SJCRH30 (cell line): ENCODE data around the gene PODXL. TPM values are rescaled to one million over a fixed set of nuclear protein-coding genes. Genes with fewer than 3 reads are reported as not detected.

Experiments used
- DNase-seq, 2 experiments: peaks; one replicate each; pipeline ENCODE4 v3.0.0-alpha.2; 2015 to 2020
- H3K27ac ChIP-seq: fragments of 250-450 bp; sonication (Bioruptor Pico); 2 replicates; pipeline ENCODE4 v1.5.1; 2020; ENCODE audit warnings: mild to moderate bottlenecking, moderate library complexity
- H3K27me3 ChIP-seq: fragments of 250-450 bp; sonication (Bioruptor Pico); 2 replicates; pipeline ENCODE4 v1.5.1; 2020; ENCODE audit warnings: mild to moderate bottlenecking, moderate library complexity
- H3K36me3 ChIP-seq: fragments of 250-450 bp; sonication (Bioruptor Pico); 2 replicates; pipeline ENCODE4 v1.5.1; 2020; ENCODE audit warnings: mild to moderate bottlenecking, moderate library complexity
- H3K4me1 ChIP-seq: fragments of 250-450 bp; sonication (Bioruptor Pico); 2 replicates; pipeline ENCODE4 v1.5.1; 2020; ENCODE audit warnings: mild to moderate bottlenecking, moderate library complexity
- H3K4me3 ChIP-seq: fragments of 250-450 bp; sonication (Bioruptor Pico); 2 replicates; pipeline ENCODE4 v1.5.1; 2020; ENCODE audit warnings: mild to moderate bottlenecking, moderate library complexity
- H3K9me3 ChIP-seq: fragments of 250-450 bp; sonication (Bioruptor Pico); replicated peaks from 2 replicates; pipeline ENCODE4 v1.5.1; 2020; ENCODE audit warnings: mild to moderate bottlenecking, moderate library complexity
- total RNA-seq: library from RNA; depleted of rRNA; stranded (reverse); fragments of >200 nt; shearing (Covaris generic); gene quantifications from 2 replicates; pipeline ENCODE4 v1.2.3, GENCODE V29; 2014; rRNA removed

PODXL gene
- 71.1 and 78.1 TPM in 2 replicates for total RNA-seq

GRCh38 chr7:131556053-131556908 is at the start of gene PODXL:
Gene PODXL, minus strand, starts transcription at chr7:131556628. Its CDS starts 269 bp downstream, at chr7:131556359.
- DNase-seq = peak; percentile 80 to 82

GRCh38 chr7:131605280-131605878 is 49.0 kb upstream of the PODXL start:
- Histone ChIP-seq H3K4me1 (peaks cover 71% of the 10 kb centered on the region), H3K4me3 (no peak overlapping the region), H3K36me3 (no peaks in the 10 kb centered on the region), H3K27ac (peak overlapping the region; percentile 95), H3K27me3 (no peaks in the 10 kb centered on the region), H3K9me3 (no peaks in the 10 kb centered on the region)
- peak; percentile 54 to 67 for DNase-seq

More at GRCh38 chr7:131556053-131556908, at the start of gene PODXL:
- H3K4me1 ChIP-seq = peaks cover 9% of the 10 kb centered on the region
- H3K27me3 ChIP-seq = no peaks in the 10 kb centered on the region
- peak within 1 kb of the TSS; percentile 78 for H3K4me3 ChIP-seq
- H3K9me3 ChIP-seq = no peaks in the 10 kb centered on the region
- peak within 1 kb of the TSS; percentile 74 for H3K27ac ChIP-seq
- H3K36me3 ChIP-seq = no peaks in the 10 kb centered on the region; the same call in 1 of the 2 replicates

GRCh38 chr7:131604841-131605279 is 48.4 kb upstream of the PODXL start:
- no peaks in the 10 kb centered on the region for H3K9me3 ChIP-seq
- DNase-seq = peak; percentile 70 to 88
- H3K4me1 ChIP-seq = peaks cover 68% of the 10 kb centered on the region
- no peaks in the 10 kb centered on the region for H3K36me3 ChIP-seq
- H3K4me3 ChIP-seq = no peak overlapping the region
- H3K27me3 ChIP-seq = no peaks in the 10 kb centered on the region
- peak overlapping the region; percentile 95 for H3K27ac ChIP-seq

GRCh38 chr7:131603932-131604331 is 47.5 kb upstream of the PODXL start:
- peak overlapping the region; percentile 95 for H3K27ac ChIP-seq
- peaks cover 63% of the 10 kb centered on the region for H3K4me1 ChIP-seq
- peak; percentile 83 to 94 for DNase-seq

GRCh38 chr7:131602994-131603372 is 46.6 kb upstream of the PODXL start:
- no peak for DNase-seq
- H3K27me3 ChIP-seq = no peaks in the 10 kb centered on the region
- peaks cover 57% of the 10 kb centered on the region for H3K4me1 ChIP-seq

More at GRCh38 chr7:131603932-131604331, 47.5 kb upstream of the PODXL start:
- no peaks in the 10 kb centered on the region for H3K27me3 ChIP-seq
- no peaks in the 10 kb centered on the region for H3K9me3 ChIP-seq
- no peaks in the 10 kb centered on the region for H3K36me3 ChIP-seq
- no peak overlapping the region for H3K4me3 ChIP-seq

GRCh38 chr7:131602304-131602993 is 46.0 kb upstream of the PODXL start:
- no peaks in the 10 kb centered on the region for H3K27me3 ChIP-seq
- DNase-seq = no peak
- H3K4me3 ChIP-seq = no peak overlapping the region
- no peak overlapping the region for H3K27ac ChIP-seq
- H3K4me1 ChIP-seq = peaks cover 52% of the 10 kb centered on the region
- H3K36me3 ChIP-seq = no peaks in the 10 kb centered on the region
- H3K9me3 ChIP-seq = no peaks in the 10 kb centered on the region

More at GRCh38 chr7:131602994-131603372, 46.6 kb upstream of the PODXL start:
- H3K9me3 ChIP-seq = no peaks in the 10 kb centered on the region
- H3K4me3 ChIP-seq = no peak overlapping the region
- no peaks in the 10 kb centered on the region for H3K36me3 ChIP-seq
- H3K27ac ChIP-seq = no peak overlapping the region

GRCh38 chr7:131600085-131600881 is 43.9 kb upstream of the PODXL start:
- Histone ChIP-seq H3K9me3 (no peaks in the 10 kb centered on the region), H3K36me3 (no peaks in the 10 kb centered on the region), H3K4me1 (peaks cover 30% of the 10 kb centered on the region), H3K4me3 (no peak overlapping the region), H3K27me3 (no peaks in the 10 kb centered on the region), H3K27ac (no peak overlapping the region)
- DNase-seq = no peak

GRCh38 chr7:131596785-131597184 is 40.4 kb upstream of the PODXL start:
- H3K9me3 ChIP-seq = no peaks in the 10 kb centered on the region
- DNase-seq = no peak
- no peak overlapping the region for H3K27ac ChIP-seq
- H3K4me3 ChIP-seq = no peak overlapping the region
- no peaks in the 10 kb centered on the region for H3K36me3 ChIP-seq
- H3K27me3 ChIP-seq = no peaks in the 10 kb centered on the region
- peaks cover 7% of the 10 kb centered on the region for H3K4me1 ChIP-seq

GRCh38 chr7:131595699-131596098 is 39.3 kb upstream of the PODXL start:
- no peak for DNase-seq
- Histone ChIP-seq H3K27ac (no peak overlapping the region), H3K4me3 (no peak overlapping the region), H3K9me3 (no peaks in the 10 kb centered on the region), H3K36me3 (no peaks in the 10 kb centered on the region), H3K4me1 (peaks cover 14% of the 10 kb centered on the region), H3K27me3 (no peaks in the 10 kb centered on the region)

GRCh38 chr7:131591687-131592319 is 35.4 kb upstream of the PODXL start:
- no peaks in the 10 kb centered on the region for H3K9me3 ChIP-seq
- peaks cover 14% of the 10 kb centered on the region for H3K4me1 ChIP-seq
- no peaks in the 10 kb centered on the region for H3K36me3 ChIP-seq
- peak; percentile 73 to 87 for DNase-seq
- H3K27me3 ChIP-seq = no peaks in the 10 kb centered on the region
- no peak overlapping the region for H3K4me3 ChIP-seq
- H3K27ac ChIP-seq = 0 out of 2 replicates have a peak overlapping the region, but pooled peaks have one; percentile 3

- Histone ChIP-seq H3K9me3 (no peaks in the 10 kb centered on the region), H3K27me3 (no peaks in the 10 kb centered on the region), H3K4me1 (peaks cover 24% of the 10 kb centered on the region), H3K4me3 (no peak overlapping the region), H3K36me3 (no peaks in the 10 kb centered on the region), H3K27ac (no peak overlapping the region)
- no peak for DNase-seq
Observed at GRCh38 chr7:131587315-131587923, 31.0 kb upstream of the PODXL start.

- H3K36me3 ChIP-seq = no peaks in the 10 kb centered on the region
- H3K9me3 ChIP-seq = no peaks in the 10 kb centered on the region
- H3K4me3 ChIP-seq = no peak overlapping the region
- no peaks in the 10 kb centered on the region for H3K27me3 ChIP-seq
- no peak for DNase-seq
- H3K4me1 ChIP-seq = peaks cover 27% of the 10 kb centered on the region
- no peak overlapping the region for H3K27ac ChIP-seq
Observed at GRCh38 chr7:131586759-131587158, 30.3 kb upstream of the PODXL start.

- Histone ChIP-seq H3K27me3 (no peaks in the 10 kb centered on the region), H3K4me1 (peaks cover 27% of the 10 kb centered on the region), H3K36me3 (no peaks in the 10 kb centered on the region), H3K4me3 (no peak overlapping the region), H3K9me3 (no peaks in the 10 kb centered on the region), H3K27ac (no peak overlapping the region)
- no peak for DNase-seq
Observed at GRCh38 chr7:131586259-131586658, 29.8 kb upstream of the PODXL start.
